HL-60 (cell line): ENCODE measurements around the gene RAB26.
"Not testable (repeated sequence)": the region's sequence is repeated elsewhere in the genome, so short reads cannot be mapped to it uniquely, and the experiment has no call there.

ENCODE experiments used
- DNase-seq, 2 experiments: peaks; one replicate each; pipeline ENCODE4 v3.0.0-alpha.2; 2010 to 2020; ENCODE audit warnings: low read depth in 1 of 2, low spot score in 1 of 2
- H3K27ac ChIP-seq: fragments of 250-450 bp; sonication (Bioruptor Pico); replicated peaks from 2 replicates; pipeline ENCODE4 v1.5.1; 2020; ENCODE audit warnings: mild to moderate bottlenecking, moderate library complexity
- H3K27me3 ChIP-seq: fragments of 250-450 bp; sonication (Bioruptor Pico); 2 replicates; pipeline ENCODE4 v1.5.1; 2021; ENCODE audit warnings: mild to moderate bottlenecking, moderate library complexity; ENCODE audit not compliant: insufficient read depth, poor library complexity, severe bottlenecking
- H3K4me3 ChIP-seq: replicated peaks from 2 replicates; pipeline ENCODE4 v1.5.1; 2011; ENCODE audit warnings: mild to moderate bottlenecking, control low read depth, low read length; ENCODE audit not compliant: insufficient read depth
- CTCF ChIP-seq: IDR thresholded peaks from one replicate; pipeline ENCODE4 v1.5.1; 2011; ENCODE audit warnings: low read length, control low read depth, inconsistent platforms; ENCODE audit not compliant: insufficient read depth
- GABPA ChIP-seq: IDR thresholded peaks from 2 replicates; pipeline ENCODE4 v1.6.1; 2012; ENCODE audit warnings: low read depth
- POLR2AphosphoS5 ChIP-seq: IDR thresholded peaks from 2 replicates; pipeline ENCODE4 v1.6.1; 2012; ENCODE audit warnings: low read depth
- REST ChIP-seq: IDR thresholded peaks from 2 replicates; pipeline ENCODE4 v1.6.1; 2012; ENCODE audit warnings: low read depth; ENCODE audit not compliant: insufficient replicate concordance
- SPI1 ChIP-seq: IDR thresholded peaks from 2 replicates; pipeline ENCODE4 v1.6.1; 2012; ENCODE audit warnings: low read depth, mild to moderate bottlenecking, borderline replicate concordance

Gene RAB26

GRCh38 chr16:2117960-2118722 lies 30.3 kb upstream of the RAB26 start:
- not testable (repeated sequence) for H3K27ac ChIP-seq, H3K4me3 ChIP-seq, DNase-seq, H3K27me3 ChIP-seq

- not testable (repeated sequence) for H3K27ac ChIP-seq, H3K27me3 ChIP-seq, H3K4me3 ChIP-seq
- peak in 1 of 2 experiments; percentile 20 for DNase-seq
Observed at GRCh38 chr16:2121325-2121724, 27.1 kb upstream of the RAB26 start.

- no peak overlapping the region for H3K27ac ChIP-seq
- DNase-seq = no peak
- H3K4me3 ChIP-seq = no peak overlapping the region
- no peaks in the 10 kb centered on the region for H3K27me3 ChIP-seq
- TF ChIP-seq CTCF = no peak
- TF ChIP-seq SPI1 = no peak
- TF ChIP-seq POLR2AphosphoS5 = no peak
- TF ChIP-seq REST = no peak
- no peak for TF ChIP-seq GABPA
Observed at GRCh38 chr16:2121853-2122252, 26.6 kb upstream of the RAB26 start.

- Histone ChIP-seq H3K27ac (no peak overlapping the region), H3K4me3 (no peak overlapping the region), H3K27me3 (no peaks in the 10 kb centered on the region)
- TF ChIP-seq POLR2AphosphoS5 (no peak), SPI1 (no peak), GABPA (no peak), CTCF (no peak)
- DNase-seq = no peak
Observed at GRCh38 chr16:2122429-2122828, 26.0 kb upstream of the RAB26 start.

- not testable (repeated sequence) for H3K4me3 ChIP-seq, DNase-seq, H3K27me3 ChIP-seq
Observed at GRCh38 chr16:2122934-2123683, 25.3 kb upstream of the RAB26 start.

GRCh38 chr16:2123706-2124376 lies 24.6 kb upstream of the RAB26 start:
- H3K27ac ChIP-seq, DNase-seq, H3K4me3 ChIP-seq, H3K27me3 ChIP-seq: not testable (repeated sequence)

More at GRCh38 chr16:2122934-2123683, 25.3 kb upstream of the RAB26 start:
- H3K27ac ChIP-seq = not testable (repeated sequence)

GRCh38 chr16:2124377-2124693 lies 24.1 kb upstream of the RAB26 start:
- H3K4me3 ChIP-seq = not testable (repeated sequence)

GRCh38 chr16:2124694-2125444 lies 23.6 kb upstream of the RAB26 start:
- H3K4me3 ChIP-seq, H3K27me3 ChIP-seq, H3K27ac ChIP-seq, DNase-seq: not testable (repeated sequence)

More at GRCh38 chr16:2124377-2124693, 24.1 kb upstream of the RAB26 start:
- H3K27ac ChIP-seq, DNase-seq, H3K27me3 ChIP-seq: not testable (repeated sequence)

GRCh38 chr16:2125609-2126008 lies 22.8 kb upstream of the RAB26 start:
- not testable (repeated sequence) for DNase-seq, H3K27me3 ChIP-seq, H3K4me3 ChIP-seq, H3K27ac ChIP-seq
